ENCODE measurements around the gene CPN2.

Gene CPN2

DNA sequence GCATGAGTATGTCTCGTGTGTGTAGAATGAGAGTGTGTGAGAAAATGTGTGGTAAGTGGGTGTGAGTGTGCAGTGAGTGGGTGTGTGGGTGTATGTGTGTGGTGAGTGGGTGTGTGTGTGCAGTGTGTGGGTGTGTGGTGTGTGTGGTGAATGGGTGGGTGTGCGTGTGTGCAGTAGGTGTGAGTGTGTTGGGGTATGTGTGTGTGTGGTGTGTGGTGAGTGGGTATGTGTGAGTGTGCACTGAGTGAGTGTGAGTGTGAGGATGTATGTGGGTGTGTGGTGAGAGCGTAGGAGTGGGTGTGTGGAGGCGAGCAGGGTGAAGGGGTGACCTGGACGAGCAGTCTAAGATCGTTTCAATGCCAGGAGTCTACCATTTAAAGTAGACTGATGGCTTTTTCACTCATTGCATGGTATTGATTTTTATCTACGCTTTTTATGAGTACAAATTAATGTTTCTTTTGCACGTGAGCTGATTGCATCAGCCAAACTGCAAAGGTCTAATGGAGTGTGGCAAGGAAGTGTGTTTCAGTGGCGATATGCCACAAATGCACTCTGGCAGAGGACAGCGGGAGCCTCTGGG is 1.6 kb upstream of the CPN2 start:
- TF ChIP-seq GATA2 (IDR thresholded peaks at IDR 0.05; ENCODE audit: low read depth, low read length) (no peak), GATA3 (IDR thresholded peaks at IDR 0.05; ENCODE audit: low read depth, low read length) (no peak)

DNA sequence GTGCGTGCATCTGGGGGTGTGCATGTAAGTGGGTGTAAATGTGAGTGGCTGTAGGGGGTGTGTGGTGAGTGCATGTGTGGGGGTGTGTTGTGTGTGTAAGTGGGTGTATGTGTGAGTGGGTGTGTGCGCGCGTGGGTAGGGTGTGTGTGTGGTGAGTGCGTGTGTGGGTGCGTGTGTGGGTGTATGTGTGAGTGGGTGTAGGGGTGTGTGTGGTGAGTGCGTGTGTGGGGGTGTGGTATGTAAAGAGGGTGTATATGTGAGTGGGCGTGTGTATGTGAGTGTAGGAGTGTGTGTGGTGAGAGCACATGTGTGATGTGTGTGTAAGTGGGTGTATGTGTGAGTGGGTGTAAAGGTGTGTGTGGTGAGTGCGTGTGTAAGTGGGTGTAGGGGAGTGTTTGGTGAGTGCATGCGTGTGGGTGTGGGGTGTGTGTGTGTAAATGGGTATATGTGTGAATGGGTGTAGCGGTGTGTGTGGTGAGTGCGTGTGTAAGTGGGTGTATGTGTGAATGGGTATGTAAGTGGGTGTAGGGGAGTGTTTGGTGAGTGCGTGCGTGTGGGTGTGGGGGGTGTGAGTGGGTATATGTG is 916 bp upstream of the CPN2 start:
- TF ChIP-seq GATA2 (IDR thresholded peaks at IDR 0.05; ENCODE audit: low read depth, low read length) (no peak), GATA3 (IDR thresholded peaks at IDR 0.05; ENCODE audit: low read depth, low read length) (no peak)

DNA sequence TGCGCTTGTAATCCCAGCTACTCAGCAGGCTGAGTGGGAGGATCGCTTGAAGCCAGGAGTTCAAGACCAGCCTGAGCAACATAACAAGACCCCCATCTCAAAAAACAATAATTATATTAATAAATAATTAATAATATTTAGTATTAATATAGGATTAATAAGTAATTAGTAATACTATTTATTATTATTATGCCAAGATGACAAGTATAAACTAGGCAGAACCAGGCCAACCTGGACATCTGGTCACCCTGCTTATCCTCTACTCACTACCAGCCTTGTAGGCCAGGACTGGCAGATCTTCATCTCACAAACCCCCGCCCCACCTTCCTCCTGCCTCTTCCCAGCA is 429 bp downstream of the CPN2 start:
- TF ChIP-seq GATA2 (IDR thresholded peaks at IDR 0.05; ENCODE audit: low read depth, low read length) (no peak), GATA3 (IDR thresholded peaks at IDR 0.05; ENCODE audit: low read depth, low read length) (no peak)

DNA sequence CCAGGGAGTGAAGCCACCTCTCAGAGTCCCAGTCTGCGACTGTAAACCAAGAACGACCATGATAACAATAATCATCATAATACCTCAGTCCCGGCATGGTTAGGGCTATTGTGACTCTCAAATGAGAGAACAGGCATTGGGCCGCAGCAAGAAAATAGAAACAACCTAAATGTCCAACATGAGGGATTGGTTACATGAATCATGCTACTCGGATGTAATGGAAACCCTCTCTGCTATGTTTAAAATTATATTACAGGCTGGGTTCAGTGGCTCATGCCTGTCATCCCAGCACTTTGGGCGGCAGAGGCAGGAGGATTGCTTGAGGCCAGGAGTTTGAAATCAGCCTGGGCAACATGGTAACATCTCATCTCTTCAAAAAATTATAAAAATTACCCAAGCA is 2.8 kb downstream of the CPN2 start:
- TF ChIP-seq GATA3 (IDR thresholded peaks at IDR 0.05; ENCODE audit: low read depth, low read length) (no peak), GATA2 (IDR thresholded peaks at IDR 0.05; ENCODE audit: low read depth, low read length) (no peak)

DNA sequence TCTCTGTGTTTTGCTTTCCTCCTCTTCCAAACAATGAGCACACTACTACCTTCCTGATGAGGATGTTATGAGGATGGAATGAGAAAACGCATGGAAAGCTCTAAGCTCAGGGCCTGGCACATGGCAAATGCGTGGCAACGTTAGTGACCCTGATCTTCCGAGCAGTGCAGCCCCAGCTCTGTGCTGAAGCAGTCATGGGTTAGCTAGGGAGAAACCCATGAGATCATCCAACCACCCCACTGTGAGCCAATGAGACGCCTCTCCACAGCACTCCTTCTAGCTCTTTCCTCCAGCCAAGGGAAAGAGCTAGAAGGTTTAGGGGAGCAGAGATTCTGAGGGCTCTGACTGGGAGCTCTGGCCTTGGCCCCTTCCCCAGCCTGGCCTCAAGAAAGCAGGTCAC is 4.5 kb downstream of the CPN2 start:
- TF ChIP-seq GATA3 (IDR thresholded peaks at IDR 0.05; ENCODE audit: low read depth, low read length) = no peak
- no peak for TF ChIP-seq GATA2 (IDR thresholded peaks at IDR 0.05; ENCODE audit: low read depth, low read length)

DNA sequence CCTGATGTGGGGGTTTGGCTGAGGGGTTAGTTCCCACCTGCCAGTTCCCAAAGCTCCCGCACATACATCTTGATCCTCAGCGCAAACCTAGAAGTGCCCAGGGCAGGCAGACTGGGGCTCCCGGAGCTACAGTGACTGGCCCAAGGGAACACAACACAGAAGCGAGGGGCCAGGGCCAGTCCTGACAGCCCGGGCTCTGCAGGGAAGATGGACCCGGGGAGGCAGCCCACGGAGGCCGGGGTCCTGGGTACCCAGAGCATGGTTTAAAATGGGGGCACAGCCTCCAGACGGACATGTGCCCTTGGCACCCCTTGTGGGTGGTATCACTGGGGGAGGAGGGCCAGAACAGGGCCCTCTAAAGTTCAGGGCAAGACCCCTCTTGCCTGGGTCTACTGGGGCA is 5.1 kb downstream of the CPN2 start:
- TF ChIP-seq GATA3 (IDR thresholded peaks at IDR 0.05; ENCODE audit: low read depth, low read length) = no peak
- no peak for TF ChIP-seq GATA2 (IDR thresholded peaks at IDR 0.05; ENCODE audit: low read depth, low read length)

DNA sequence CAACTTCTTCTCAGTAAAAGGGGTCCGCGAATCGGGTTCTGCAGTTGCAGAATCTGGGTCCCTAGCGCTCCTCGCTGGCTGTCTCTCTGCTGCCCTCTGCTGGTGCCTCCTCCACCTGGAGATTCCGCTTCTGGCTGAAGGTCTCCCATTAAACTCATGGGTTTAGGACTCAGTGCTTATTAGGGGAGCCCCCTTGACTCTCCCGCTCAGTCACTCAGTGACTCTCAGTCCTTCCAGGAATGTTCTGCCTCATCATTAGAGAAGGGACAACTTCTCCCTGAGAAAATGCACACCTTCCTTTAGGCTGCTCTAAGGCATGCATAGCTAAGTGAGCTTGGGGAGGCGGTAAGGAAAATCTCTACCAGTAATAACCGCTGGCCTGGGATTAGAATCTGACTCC is 7.1 kb downstream of the CPN2 start:
- TF ChIP-seq GATA3 (IDR thresholded peaks at IDR 0.05; ENCODE audit: low read depth, low read length) = no peak
- TF ChIP-seq GATA2 (IDR thresholded peaks at IDR 0.05; ENCODE audit: low read depth, low read length) = no peak

DNA sequence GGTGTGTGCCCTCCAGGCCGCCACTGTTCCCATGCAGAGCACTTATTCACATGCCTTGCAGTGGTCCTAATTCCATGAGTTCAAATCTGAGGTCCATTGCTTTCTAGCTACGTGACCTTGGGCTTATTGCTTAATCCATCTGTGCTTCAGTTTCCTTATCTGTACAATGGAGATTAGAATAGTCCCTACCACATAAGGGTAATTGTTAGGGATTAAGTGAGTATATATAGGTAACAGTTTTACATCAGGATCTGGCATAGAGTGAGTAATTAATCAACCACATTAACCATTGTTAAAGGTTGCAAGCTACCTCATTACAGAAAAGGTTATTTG is 7.6 kb downstream of the CPN2 start:
- TF ChIP-seq GATA2 (IDR thresholded peaks at IDR 0.05; ENCODE audit: low read depth, low read length) = no peak
- TF ChIP-seq GATA3 (IDR thresholded peaks at IDR 0.05; ENCODE audit: low read depth, low read length) = no peak

DNA sequence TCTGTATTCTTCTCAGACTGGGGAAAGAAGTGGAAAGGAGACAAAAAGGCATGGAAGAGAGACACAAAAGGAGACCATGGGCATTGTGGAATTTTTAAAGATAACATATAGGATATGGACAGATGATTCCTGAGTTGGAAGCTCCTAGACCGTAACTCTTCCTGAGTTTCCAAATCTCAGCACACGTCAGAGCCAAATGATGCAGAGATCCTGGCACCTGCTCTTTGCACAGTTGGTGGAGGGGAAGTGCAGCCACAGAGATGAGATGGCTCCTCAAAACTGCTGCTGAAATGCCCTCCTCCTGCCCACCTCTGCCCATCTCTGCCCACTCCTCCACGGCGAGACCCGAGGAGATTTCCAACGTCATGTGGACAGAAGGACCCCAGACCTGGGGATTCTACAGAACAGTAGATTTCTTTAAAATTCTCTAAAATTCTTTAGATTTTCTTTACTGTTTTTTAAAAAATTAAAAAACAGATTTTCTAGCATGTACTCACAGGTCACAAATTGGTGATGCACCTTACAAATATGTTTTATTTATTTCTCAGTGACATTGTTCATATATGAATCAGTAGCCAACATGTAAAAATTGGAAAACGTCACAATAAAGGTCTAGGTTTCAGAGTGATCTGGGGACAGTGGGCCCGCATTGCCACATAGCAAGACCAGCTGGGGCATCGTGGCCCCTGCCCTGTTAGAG is 8.1 kb downstream of the CPN2 start:
- no peak for TF ChIP-seq GATA2 (IDR thresholded peaks at IDR 0.05; ENCODE audit: low read depth, low read length)
- TF ChIP-seq GATA3 (IDR thresholded peaks at IDR 0.05; ENCODE audit: low read depth, low read length) = no peak

DNA sequence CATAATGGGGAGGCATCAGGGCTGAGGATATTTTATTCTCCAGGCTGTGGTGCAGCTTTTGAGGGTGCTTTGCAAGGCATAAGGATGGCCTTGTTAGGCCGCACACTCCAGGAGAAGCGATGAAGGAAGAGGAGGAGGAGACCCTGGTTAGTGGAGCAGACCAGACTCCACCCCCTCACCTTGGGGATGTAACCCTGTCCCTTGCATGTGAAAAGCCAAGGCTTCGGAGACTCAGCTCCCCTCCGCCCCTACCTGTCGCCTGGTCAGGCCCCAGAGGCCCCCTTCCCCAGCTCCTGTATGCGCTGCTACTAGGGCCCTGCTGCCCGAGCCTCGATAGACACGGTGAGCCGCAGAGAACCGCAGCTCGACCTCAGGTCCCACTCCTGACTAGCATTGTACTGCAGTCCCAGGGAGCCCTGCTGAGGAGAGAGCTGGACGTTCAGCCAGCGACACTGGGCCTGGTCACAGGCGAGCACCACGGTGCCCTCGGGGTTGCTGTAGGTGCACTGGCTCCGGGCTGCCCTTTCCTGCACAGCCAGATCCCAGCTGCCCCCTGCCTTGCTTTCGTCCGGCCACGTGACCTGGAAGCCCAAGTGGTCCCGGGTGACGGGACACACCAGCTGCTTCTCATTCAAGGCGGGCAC is 10.2 kb downstream of the CPN2 start:
- TF ChIP-seq GATA3 (IDR thresholded peaks at IDR 0.05; ENCODE audit: low read depth, low read length) (no peak), GATA2 (IDR thresholded peaks at IDR 0.05; ENCODE audit: low read depth, low read length) (no peak)

DNA sequence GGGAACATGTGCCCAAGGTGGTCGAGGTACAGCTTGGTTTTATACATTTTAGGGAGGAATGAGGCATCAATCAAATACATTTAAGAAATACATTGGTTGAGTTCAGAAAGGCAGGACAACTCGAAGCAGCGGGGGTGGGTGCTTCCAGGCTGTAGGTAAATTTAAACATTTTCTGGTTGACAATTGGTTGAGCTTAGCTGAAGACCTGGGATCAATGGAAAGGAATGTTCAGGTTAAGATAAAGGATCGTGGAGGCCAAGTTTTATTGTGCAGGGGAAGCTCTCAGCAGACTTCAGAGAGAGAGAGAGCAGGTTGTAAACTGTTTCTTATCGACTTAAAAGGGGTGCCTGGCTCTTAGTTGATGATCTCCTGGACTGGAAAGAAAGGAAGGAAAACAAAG is 11.3 kb downstream of the CPN2 start:
- TF ChIP-seq GATA3 (IDR thresholded peaks at IDR 0.05; ENCODE audit: low read depth, low read length) = no peak
- TF ChIP-seq GATA2 (IDR thresholded peaks at IDR 0.05; ENCODE audit: low read depth, low read length) = no peak

DNA sequence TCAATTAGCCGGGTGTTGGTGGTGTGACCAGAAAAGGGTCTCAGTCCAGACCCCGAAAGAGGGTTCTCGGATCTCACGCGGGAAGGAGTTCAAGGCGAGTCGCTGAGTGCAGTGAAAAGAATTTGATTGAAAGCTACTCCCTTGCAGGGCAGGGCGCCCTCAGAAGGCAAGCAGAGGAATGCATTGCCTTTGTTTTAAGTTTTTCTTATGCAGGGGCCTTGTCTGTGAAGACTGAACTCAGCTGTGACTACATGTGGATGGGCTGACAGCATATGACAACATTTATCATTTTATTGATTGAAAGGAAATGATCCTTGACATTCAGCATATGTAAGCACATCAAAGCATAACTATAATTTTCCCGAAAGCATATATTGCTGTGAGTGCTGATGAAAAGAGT is 11.8 kb downstream of the CPN2 start:
- TF ChIP-seq GATA2 (IDR thresholded peaks at IDR 0.05; ENCODE audit: low read depth, low read length) = no peak
- no peak for TF ChIP-seq GATA3 (IDR thresholded peaks at IDR 0.05; ENCODE audit: low read depth, low read length)

DNA sequence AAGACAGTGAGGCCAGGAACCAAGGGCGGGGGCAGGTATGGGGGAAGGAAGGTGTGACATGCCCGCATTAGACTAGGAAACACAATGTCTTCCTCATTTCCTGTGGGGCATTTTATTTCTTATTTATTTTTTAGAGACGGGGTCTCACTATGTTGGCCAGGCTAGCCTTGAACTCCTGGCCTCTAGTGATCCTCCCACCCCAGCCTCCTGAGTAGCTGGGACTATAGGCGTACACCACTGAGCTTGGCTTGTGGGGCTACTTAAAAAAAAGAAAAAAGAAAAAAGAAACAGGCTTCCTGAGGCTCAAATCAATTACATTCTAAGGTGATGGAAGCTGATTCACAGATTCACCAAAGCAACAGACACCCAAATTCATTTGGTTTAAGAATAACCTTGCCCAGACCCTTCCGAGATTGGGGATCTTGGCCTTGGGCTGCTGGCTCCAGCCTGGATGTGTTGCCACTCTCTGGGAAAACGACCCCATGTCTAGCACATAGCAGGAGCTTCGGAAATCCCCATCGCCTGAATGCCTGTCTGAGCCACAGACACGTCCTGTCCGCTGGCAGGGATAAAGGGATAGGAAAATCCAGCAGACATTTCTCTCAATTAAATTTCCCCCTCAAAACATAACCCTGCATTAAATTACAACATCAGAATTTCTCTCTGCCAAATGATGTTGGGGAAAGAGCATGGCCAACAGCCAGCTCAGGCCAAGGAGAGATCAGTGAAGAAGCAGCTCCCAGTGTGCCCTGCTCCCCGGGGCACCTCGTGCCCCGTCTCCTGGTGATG is 13.0 kb downstream of the CPN2 start:
- TF ChIP-seq GATA2 (IDR thresholded peaks at IDR 0.05; ENCODE audit: low read depth, low read length) = no peak
- no peak for TF ChIP-seq GATA3 (IDR thresholded peaks at IDR 0.05; ENCODE audit: low read depth, low read length)

DNA sequence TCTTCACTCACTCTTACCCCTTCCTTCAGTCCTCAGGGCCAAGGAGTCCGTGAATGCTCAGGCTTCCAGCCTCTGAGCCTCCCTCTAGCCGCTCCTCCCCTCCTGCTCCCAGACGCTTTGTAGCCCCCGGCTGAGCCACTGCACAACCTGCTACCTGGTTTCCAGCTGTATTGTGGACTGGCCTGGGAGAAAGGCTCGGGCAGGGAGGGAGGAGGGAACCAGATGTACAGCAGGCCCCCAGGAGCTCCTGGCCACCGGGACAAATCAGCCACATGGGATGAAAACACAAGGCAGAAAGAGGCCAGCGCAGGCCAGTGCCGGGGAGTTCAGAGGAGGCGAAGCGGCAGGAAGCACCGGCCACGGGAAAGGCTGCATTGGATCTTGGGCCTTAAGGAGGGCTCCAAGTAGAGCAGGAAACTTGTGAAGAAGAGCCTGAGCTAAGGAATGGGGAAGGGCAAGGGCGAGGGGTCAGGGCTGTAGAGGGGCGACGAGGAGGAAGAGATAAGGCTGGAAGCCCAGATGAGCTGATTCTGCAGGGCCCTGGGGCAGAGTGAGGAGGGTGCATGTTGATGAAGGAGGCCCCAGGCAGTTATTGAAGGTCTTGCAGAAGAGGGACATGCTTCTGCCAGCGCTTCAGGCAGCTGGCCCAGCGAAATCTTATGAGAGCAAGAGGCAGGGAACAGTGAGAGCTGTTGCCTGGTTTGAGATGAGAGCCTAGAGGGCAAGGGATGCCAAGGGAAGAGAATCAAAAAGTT is 14.3 kb downstream of the CPN2 start:
- TF ChIP-seq GATA3 (IDR thresholded peaks at IDR 0.05; ENCODE audit: low read depth, low read length) (no peak), GATA2 (IDR thresholded peaks at IDR 0.05; ENCODE audit: low read depth, low read length) (no peak)
